DMS79 treated with DMSO at 0.1 percent for 48 hours (cell line): ENCODE results near the gene WDR18.

Experiments used
- DNase-seq: peaks from one replicate; lab custom pipeline; 2025; lab: John Stamatoyannopoulos, UW

WDR18 gene

GRCh38 chr19:1042689-1043511 is 58.8 kb downstream of the WDR18 start:
- peak; percentile 82 for DNase-seq
